SK-N-SH treated with all-trans-retinoic acid at 6 μM for 48 hours (cell line): ENCODE results near the gene RAB4A.

Experiments
- BACH2 ChIP-seq: fragments of 250-450 bp; sonication (Bioruptor Pico); IDR thresholded peaks from 2 replicates; pipeline ENCODE4 v1.9.0; 2021; ENCODE audit warnings: mild to moderate bottlenecking, borderline replicate concordance
- RARB ChIP-seq: fragments of 250-450 bp; sonication (Bioruptor Pico); IDR thresholded peaks from 2 replicates; pipeline ENCODE4 v1.8.0; 2021; ENCODE audit warnings: mild to moderate bottlenecking, moderate library complexity
- ZC3H10 ChIP-seq: fragments of 250-450 bp; sonication (Bioruptor Pico); IDR thresholded peaks from 2 replicates; pipeline ENCODE4 v1.5.1; 2021; ENCODE audit warnings: mild to moderate bottlenecking, moderate library complexity
- ZNF8 ChIP-seq: fragments of 450-650 bp; formaldehyde crosslinking; IDR thresholded peaks from 2 replicates; pipeline ENCODE4 v1.5.0; 2020; ENCODE audit warnings: mild to moderate bottlenecking, moderate library complexity
- TF ChIP-seq, protein P1 (sequence below): fragments of 250-450 bp; sonication (Bioruptor Pico); IDR thresholded peaks from 2 replicates; pipeline ENCODE4 v1.8.0; 2021; ENCODE audit warnings: low read depth, mild to moderate bottlenecking, moderate library complexity, borderline replicate concordance

DNA sequence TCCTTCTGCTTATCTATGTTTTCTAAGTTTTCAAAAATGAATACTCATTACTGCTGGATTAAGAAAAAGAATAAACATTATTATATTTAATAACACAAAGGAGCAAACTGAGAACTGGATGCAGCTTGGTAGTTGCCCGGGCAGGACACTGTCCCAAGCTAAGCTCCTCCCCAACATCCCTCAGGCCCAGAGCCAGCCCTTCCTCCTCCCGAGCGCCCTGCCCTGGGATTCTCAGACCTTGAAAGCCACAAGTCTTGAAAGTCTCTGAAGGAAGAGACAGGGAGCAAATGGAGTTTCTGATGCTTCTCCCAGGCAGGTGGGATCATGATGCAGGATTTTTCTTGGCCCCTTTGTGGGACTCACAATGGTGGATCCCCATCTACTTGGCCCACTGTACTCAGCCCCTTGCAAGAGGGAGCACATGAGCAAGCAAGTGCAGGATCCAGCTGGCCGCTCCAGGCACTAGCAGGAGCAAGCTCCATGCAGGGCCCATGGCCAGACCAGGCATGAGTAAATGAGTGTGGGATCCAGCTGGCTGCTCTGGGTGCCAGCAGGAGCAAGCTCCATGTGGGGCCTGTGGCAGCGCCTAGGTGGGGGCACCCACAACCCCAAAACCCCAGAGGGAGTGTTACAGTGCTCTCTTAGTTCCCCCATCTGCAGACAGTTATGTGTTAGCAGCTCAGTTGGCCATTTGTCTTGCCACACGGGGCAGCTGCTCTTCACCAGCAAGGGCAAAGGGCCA is 32.1 kb upstream of the RAB4A start:
- TF ChIP-seq ZNF8 (CRISPR knock-in tag) (no peak), BACH2 (CRISPR knock-in tag) (no peak), RARB (no peak), ZC3H10 (CRISPR knock-in tag) (no peak)
- TF ChIP-seq, protein P1, sequence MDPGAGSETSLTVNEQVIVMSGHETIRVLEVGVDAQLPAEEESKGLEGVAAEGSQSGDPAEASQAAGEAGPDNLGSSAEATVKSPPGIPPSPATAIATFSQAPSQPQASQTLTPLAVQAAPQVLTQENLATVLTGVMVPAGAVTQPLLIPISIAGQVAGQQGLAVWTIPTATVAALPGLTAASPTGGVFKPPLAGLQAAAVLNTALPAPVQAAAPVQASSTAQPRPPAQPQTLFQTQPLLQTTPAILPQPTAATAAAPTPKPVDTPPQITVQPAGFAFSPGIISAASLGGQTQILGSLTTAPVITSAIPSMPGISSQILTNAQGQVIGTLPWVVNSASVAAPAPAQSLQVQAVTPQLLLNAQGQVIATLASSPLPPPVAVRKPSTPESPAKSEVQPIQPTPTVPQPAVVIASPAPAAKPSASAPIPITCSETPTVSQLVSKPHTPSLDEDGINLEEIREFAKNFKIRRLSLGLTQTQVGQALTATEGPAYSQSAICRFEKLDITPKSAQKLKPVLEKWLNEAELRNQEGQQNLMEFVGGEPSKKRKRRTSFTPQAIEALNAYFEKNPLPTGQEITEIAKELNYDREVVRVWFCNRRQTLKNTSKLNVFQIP (CRISPR knock-in tag), result no peak
